Activated CD4-positive, alpha-beta T cell treated with anti-CD3 and anti-CD28 coated beads, Interleukin-2, amount 50 U/mL, for 16 hours (primary cell): ENCODE measurements around the gene CACNA1A.
"Not testable (repeated sequence)": the region's sequence is repeated elsewhere in the genome, so short reads cannot be mapped to it uniquely, and the experiment has no call there.

Source experiments
- DNase-seq: peaks from one replicate; pipeline ENCODE4 v3.0.0-alpha.2; 2020

CACNA1A gene

GRCh38 chr19:13185763-13186657 is 320.3 kb downstream of the CACNA1A start:
- DNase-seq: not testable (repeated sequence)

GRCh38 chr19:13184926-13185325 is 321.4 kb downstream of the CACNA1A start:
- DNase-seq: not testable (repeated sequence)

GRCh38 chr19:13181747-13182388 is 324.4 kb downstream of the CACNA1A start:
- DNase-seq: peak; percentile 15

- DNase-seq: not testable (repeated sequence)
Observed at GRCh38 chr19:13178291-13178690, 328.0 kb downstream of the CACNA1A start.

- DNase-seq: not testable (repeated sequence)
Observed at GRCh38 chr19:13177584-13177983, 328.7 kb downstream of the CACNA1A start.

- no peak for DNase-seq
Observed at GRCh38 chr19:13176345-13176744, 329.9 kb downstream of the CACNA1A start.

GRCh38 chr19:13173139-13173737 is 333.0 kb downstream of the CACNA1A start:
- no peak for DNase-seq

GRCh38 chr19:13172346-13173138 is 333.7 kb downstream of the CACNA1A start:
- peak; percentile 34 for DNase-seq

GRCh38 chr19:13171146-13171545 is 335.1 kb downstream of the CACNA1A start:
- DNase-seq: no peak

- DNase-seq: no peak
Observed at GRCh38 chr19:13169769-13170168, 336.5 kb downstream of the CACNA1A start.

- not testable (repeated sequence) for DNase-seq
Observed at GRCh38 chr19:13166151-13166550, 340.1 kb downstream of the CACNA1A start.

GRCh38 chr19:13165162-13165997 is 340.9 kb downstream of the CACNA1A start:
- no peak for DNase-seq

- DNase-seq: peak; percentile 50
Observed at GRCh38 chr19:13164343-13165161, 341.7 kb downstream of the CACNA1A start.

GRCh38 chr19:13163609-13164342 is 342.5 kb downstream of the CACNA1A start:
- DNase-seq: peak; percentile 58

GRCh38 chr19:13162724-13163608 is 343.3 kb downstream of the CACNA1A start:
- peak; percentile 97 for DNase-seq

- no peak for DNase-seq
Observed at GRCh38 chr19:13160557-13160956, 345.7 kb downstream of the CACNA1A start.

- no peak for DNase-seq
Observed at GRCh38 chr19:13159713-13160112, 346.6 kb downstream of the CACNA1A start.
